ENCODE measurements around the gene COPA. TPM values are rescaled to one million over a fixed set of nuclear protein-coding genes. Genes with fewer than 3 reads are reported as not detected.

Gene COPA
- total RNA-seq, 4 donors from 2014 or later, result 59.0 to 103 (median 85.9) TPM

DNA sequence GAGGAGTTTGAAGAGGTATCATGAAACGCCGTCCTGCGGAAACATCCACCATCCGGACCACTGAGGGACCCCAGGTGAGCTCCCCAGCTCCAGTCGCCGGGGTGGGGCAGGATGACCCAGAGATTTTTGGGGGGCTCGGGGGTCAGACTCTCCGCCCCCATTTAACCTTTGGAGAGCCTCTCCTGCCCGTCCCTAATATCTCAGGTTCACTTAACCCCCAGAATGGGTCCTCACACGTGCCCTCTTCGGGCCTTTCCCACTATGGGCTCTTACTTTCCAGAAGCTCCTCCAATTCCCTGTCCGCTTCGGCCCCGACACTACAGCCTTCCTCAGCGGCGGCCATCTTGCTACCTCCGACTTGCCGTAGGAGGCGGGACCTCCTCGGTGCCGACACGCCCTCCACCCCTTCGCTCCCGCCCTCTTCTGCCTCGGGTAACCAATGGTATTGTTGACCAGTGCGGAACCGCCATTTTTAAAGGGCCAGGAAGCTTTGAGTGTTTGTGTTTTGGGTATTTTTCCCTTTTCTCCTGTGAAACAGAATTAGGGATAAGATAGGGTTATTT is 58.2 kb downstream of the COPA start, which contains the start of gene PEX19:
Gene PEX19 (minus strand): TSS at position 352 of the 563 bp plus-strand sequence. CDS start 9 bp downstream, at position 343.
- in situ Hi-C loops (cut with MboI; ENCODE audit: low sequenced_read_pairs in 4 of 4), result loop anchor here in 1 of 4 donors (25.0 kb wide), 1 partner anchor 198 kb away; the partner anchor contains the start of genes IGSF8 and KCNJ9
- peak; percentile 90 to 92 for DNase-seq
- H3K36me3 ChIP-seq, result peaks cover 3 to 52% of the 10 kb centered on the region in 2 donors

DNA sequence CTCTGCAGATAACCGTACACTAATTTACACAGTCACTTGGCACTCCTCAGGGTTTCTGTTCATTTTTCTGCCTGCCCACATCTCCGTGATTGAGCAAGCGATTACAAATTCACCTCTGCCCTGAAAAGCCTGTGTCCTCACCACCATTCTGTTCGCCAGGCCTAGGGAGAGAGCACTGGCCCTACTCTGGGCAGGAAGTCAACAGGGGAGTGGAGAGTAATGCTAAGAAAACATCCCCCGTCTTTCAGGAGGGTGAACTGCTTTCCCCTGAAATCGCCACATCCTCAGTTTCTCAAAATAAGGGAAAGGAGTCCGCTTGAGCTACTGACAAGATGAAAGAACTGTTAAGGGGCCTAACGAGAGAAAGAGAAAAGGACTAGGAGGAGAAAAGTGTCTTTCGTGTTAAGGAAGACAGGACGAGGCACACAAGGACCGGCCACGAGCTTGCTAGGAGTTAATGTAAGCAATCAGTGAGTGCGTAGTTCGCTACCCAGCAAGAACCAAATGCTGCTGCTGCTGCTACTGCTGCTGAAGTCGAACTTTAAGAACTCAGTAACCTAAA is 58.7 kb downstream of the COPA start:
- intact Hi-C loops (cut with DNase I; ENCODE audit: low total_unique reads), result loop anchor here (2.0 kb wide), 1 partner anchor 92 kb away; no protein-coding TSS in a partner anchor
- H3K27ac ChIP-seq, result peak overlapping the region; percentile 79 to 86 (median 84)
- TF ChIP-seq, protein P1, sequence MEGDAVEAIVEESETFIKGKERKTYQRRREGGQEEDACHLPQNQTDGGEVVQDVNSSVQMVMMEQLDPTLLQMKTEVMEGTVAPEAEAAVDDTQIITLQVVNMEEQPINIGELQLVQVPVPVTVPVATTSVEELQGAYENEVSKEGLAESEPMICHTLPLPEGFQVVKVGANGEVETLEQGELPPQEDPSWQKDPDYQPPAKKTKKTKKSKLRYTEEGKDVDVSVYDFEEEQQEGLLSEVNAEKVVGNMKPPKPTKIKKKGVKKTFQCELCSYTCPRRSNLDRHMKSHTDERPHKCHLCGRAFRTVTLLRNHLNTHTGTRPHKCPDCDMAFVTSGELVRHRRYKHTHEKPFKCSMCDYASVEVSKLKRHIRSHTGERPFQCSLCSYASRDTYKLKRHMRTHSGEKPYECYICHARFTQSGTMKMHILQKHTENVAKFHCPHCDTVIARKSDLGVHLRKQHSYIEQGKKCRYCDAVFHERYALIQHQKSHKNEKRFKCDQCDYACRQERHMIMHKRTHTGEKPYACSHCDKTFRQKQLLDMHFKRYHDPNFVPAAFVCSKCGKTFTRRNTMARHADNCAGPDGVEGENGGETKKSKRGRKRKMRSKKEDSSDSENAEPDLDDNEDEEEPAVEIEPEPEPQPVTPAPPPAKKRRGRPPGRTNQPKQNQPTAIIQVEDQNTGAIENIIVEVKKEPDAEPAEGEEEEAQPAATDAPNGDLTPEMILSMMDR (IDR thresholded peaks at IDR 0.05 in 4 of 5, conservative IDR thresholded peaks at IDR 0.05 in 1 of 5), result no peak
- TF ChIP-seq POLR2A (IDR thresholded peaks at IDR 0.05), result no peak
- peak overlapping the region; percentile 65 to 91 (median 82) for H3K4me3 ChIP-seq
- peaks cover 3 to 52% of the 10 kb centered on the region in 2 donors for H3K36me3 ChIP-seq
- in situ Hi-C loops (cut with MboI; ENCODE audit: low sequenced_read_pairs in 4 of 4), result loop anchor here in 1 of 4 donors (25.0 kb wide), 1 partner anchor 197 kb away; the partner anchor contains the start of genes IGSF8 and KCNJ9
- DNase-seq (no peak), ATAC-seq (peak; percentile 36 to 39)
- no peaks in the 10 kb centered on the region for H3K27me3 ChIP-seq
- H3K9me3 ChIP-seq, result no peaks in the 10 kb centered on the region
- peaks cover 11 to 17% of the 10 kb centered on the region in 2 donors for H3K4me1 ChIP-seq

More for the DNA sequence above, 58.2 kb downstream of the COPA start, which contains the start of gene PEX19:
- ATAC-seq, result peak; percentile 95 to 96
- TF ChIP-seq, protein P1 (IDR thresholded peaks at IDR 0.05 in 4 of 5, conservative IDR thresholded peaks at IDR 0.05 in 1 of 5), result no peak
- TF ChIP-seq POLR2A (IDR thresholded peaks at IDR 0.05), result peak; percentile 64 to 69
- H3K27me3 ChIP-seq, result no peaks in the 10 kb centered on the region
- H3K4me3 ChIP-seq, result peak within 1 kb of the TSS; percentile 65 to 91 (median 82)
- intact Hi-C loops (cut with DNase I; ENCODE audit: low total_unique reads), result loop anchor here (1.0 to 2.0 kb wide), 2 partner anchors 23 to 92 kb away; partner anchors contain the start of gene DCAF8
- H3K27ac ChIP-seq, result peak within 1 kb of the TSS; percentile 79 to 86 (median 84)
- H3K9me3 ChIP-seq, result no peaks in the 10 kb centered on the region
- H3K4me1 ChIP-seq, result peaks cover 11 to 17% of the 10 kb centered on the region in 2 donors

DNA sequence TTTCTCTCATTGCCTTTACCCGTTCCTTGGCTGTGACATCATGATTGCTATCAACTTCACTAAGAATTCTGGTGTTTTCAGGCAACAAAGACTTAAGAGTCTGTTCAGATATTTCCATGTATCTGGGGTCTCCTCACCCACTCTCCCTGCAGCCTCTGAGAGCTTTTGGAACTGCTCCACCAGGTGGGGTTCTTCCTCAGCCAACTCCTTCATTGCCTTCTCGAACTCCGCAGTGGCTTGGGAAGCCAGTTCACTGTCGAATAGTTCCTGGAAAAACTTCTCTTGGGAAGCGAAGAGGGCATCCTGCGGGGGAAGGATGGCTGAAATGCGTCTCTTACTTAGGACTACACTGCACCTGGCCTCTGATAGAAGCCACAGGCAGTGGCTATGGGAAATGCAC is 60.2 kb downstream of the COPA start:
- intact Hi-C loops (cut with DNase I; ENCODE audit: low total_unique reads) (no loop called here), in situ Hi-C loops (cut with MboI; ENCODE audit: low sequenced_read_pairs in 4 of 4) (loop anchor here in 1 of 4 donors (25.0 kb wide), 1 partner anchor 196 kb away; the partner anchor contains the start of genes IGSF8 and KCNJ9)
- DNase-seq (no peak), ATAC-seq (no peak)
- Histone ChIP-seq H3K27me3 (no peaks in the 10 kb centered on the region), H3K27ac (no peak overlapping the region), H3K4me1 (peaks cover 11 to 17% of the 10 kb centered on the region in 2 donors), H3K9me3 (no peaks in the 10 kb centered on the region), H3K4me3 (no peak overlapping the region), H3K36me3 (peaks cover 3 to 53% of the 10 kb centered on the region in 2 donors)
- TF ChIP-seq, protein P1 (IDR thresholded peaks at IDR 0.05 in 4 of 5, conservative IDR thresholded peaks at IDR 0.05 in 1 of 5), result no peak
- no peak for TF ChIP-seq POLR2A (IDR thresholded peaks at IDR 0.05)

DNA sequence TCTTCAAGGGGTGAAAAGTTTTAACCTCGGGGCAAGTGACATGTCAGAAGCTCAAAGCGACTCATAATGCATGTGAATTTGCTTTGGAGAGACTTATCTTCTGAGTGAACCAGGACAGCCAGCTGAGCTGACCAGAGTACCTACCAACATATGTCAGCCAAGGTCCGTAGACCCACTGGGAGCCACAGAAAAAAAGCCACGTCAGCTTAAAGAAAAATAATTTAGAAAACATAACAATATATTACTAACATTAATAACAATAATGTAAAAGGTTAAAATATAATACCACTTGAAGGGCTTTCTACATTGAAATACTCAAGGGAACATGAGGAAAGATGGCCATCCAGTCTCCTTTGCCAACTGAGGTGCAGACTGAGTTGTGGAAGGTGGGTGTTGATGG is 65.1 kb downstream of the COPA start:
- in situ Hi-C loops (cut with MboI; ENCODE audit: low sequenced_read_pairs in 4 of 4), result loop anchor here in 1 of 4 donors (25.0 kb wide), 1 partner anchor 191 kb away; the partner anchor contains the start of genes IGSF8 and KCNJ9
- Histone ChIP-seq H3K9me3 (no peaks in the 10 kb centered on the region), H3K36me3 (peaks cover 3 to 63% of the 10 kb centered on the region in 2 donors), H3K4me1 (no peaks in the 10 kb centered on the region), H3K27me3 (no peaks in the 10 kb centered on the region), H3K27ac (no peak overlapping the region), H3K4me3 (no peak overlapping the region)
- no peak for TF ChIP-seq POLR2A (IDR thresholded peaks at IDR 0.05)
- TF ChIP-seq, protein P1 (IDR thresholded peaks at IDR 0.05 in 4 of 5, conservative IDR thresholded peaks at IDR 0.05 in 1 of 5), result no peak
- intact Hi-C loops (cut with DNase I; ENCODE audit: low total_unique reads), result loop anchor here (2.0 kb wide), 1 partner anchor 77 kb away; no protein-coding TSS in a partner anchor
- no peak for ATAC-seq
- DNase-seq, result no peak

Measured in gastrocnemius medialis (tissue), 4 donors.